Fibroblast of villous mesenchyme (primary cell): ENCODE data around the gene RUBCNL. TPM values are rescaled to one million over a fixed set of nuclear protein-coding genes. Genes with fewer than 3 reads are reported as not detected.

ENCODE experiments used
- DNase-seq: peaks from one replicate; pipeline ENCODE4 v3.0.0-alpha.2; 2010; ENCODE audit warnings: low read depth
- H3K4me3 ChIP-seq: 2 replicates; pipeline ENCODE4 v1.5.1; 2011; ENCODE audit warnings: low read depth, mild to moderate bottlenecking, low read length
- CTCF ChIP-seq: IDR thresholded peaks from 2 replicates; pipeline ENCODE4 v1.5.1; 2012; ENCODE audit warnings: low read depth, mild to moderate bottlenecking, low read length; ENCODE audit not compliant: insufficient read depth
- small RNA-seq: library from RNA; depleted of rRNA; stranded (forward); fragments of <200 nt; gene quantifications from one replicate; pipeline ENCODE3, GENCODE V24; 2012
- total RNA-seq: library from RNA; depleted of rRNA; stranded (reverse); fragments of >200 nt; gene quantifications from 2 replicates; pipeline ENCODE4 v1.2.3, GENCODE V29; 2012

Gene RUBCNL
- total RNA-seq, 1 donor, result 0.43 TPM

GRCh38 chr13:46296921-46297320 is 90.1 kb downstream of the RUBCNL start:
- TF ChIP-seq CTCF, result no peak
- DNase-seq, result peak; percentile 87
- no peak overlapping the region for H3K4me3 ChIP-seq

- H3K4me3 ChIP-seq, result no peak overlapping the region
- TF ChIP-seq CTCF, result no peak
- DNase-seq, result peak; percentile 93
Observed at GRCh38 chr13:46296115-46296822, 90.8 kb downstream of the RUBCNL start.

GRCh38 chr13:46295491-46296114 is 91.4 kb downstream of the RUBCNL start:
- no peak overlapping the region for H3K4me3 ChIP-seq
- peak; percentile 84 for DNase-seq
- no peak for TF ChIP-seq CTCF

- TF ChIP-seq CTCF, result no peak
- no peak overlapping the region for H3K4me3 ChIP-seq
- DNase-seq, result no peak
Observed at GRCh38 chr13:46293436-46293835, 93.6 kb downstream of the RUBCNL start.

Small RNA genes within 50 kb of the gene (small RNA-seq; reads per million reads assigned to genes)
- gene RNU2-6P, result 735 reads per million, percentile 99 among the genes with 10 or more reads in this experiment
- not detected for gene RNU6-68P

Other genes with a start within 250 kb of the RUBCNL start
- 17.7 and 44.9 TPM in 2 replicates for gene LCP1, start 205.1 kb downstream of the RUBCNL start, total RNA-seq
- gene LRRC63, start 175.3 kb downstream of the RUBCNL start, total RNA-seq, result under 0.01 TPM in 1 of 2 replicates, not detected in the other
- 8.4 and 9.1 TPM in 2 replicates for gene LRCH1, start 165.9 kb upstream of the RUBCNL start, total RNA-seq